Tibial artery (tissue), 4 donors: ENCODE data around the gene GRIFIN.

Experiments used
- DNase-seq, 2 donors: peaks; one replicate each; pipeline ENCODE4 v3.0.0-alpha.2; 2019
- H3K27ac ChIP-seq, 2 donors: fragments of 200-600 bp; sonication (generic) in 1 of 2; 1 replicate in 1 of 2; 2 replicates in 1 of 2; pipeline ENCODE4 v1.5.1; 2018 to 2019; ENCODE audit warnings: mild to moderate bottlenecking in 1 of 2
- H3K27me3 ChIP-seq, 2 donors: fragments of 200-600 bp; sonication (generic) in 1 of 2; one replicate each; pipeline versions ENCODE4 v1.5.1 to v1.6.0; 2016 to 2019
- H3K36me3 ChIP-seq, 3 donors: fragments of 200-600 bp; sonication (generic) in 2 of 3; one replicate each; pipeline ENCODE4 v1.5.1; 2016 to 2019; ENCODE audit warnings: mild to moderate bottlenecking in 2 of 3
- H3K4me1 ChIP-seq, 4 donors: fragments of 200-600 bp; sonication (generic) in 2 of 4; 1 replicate in 3 of 4; 2 replicates in 1 of 4; pipeline ENCODE4 v1.5.1; 2016 to 2019
- H3K4me3 ChIP-seq, 2 donors: fragments of 200-600 bp; sonication (generic) in 1 of 2; 1 replicate in 1 of 2; 2 replicates in 1 of 2; pipeline ENCODE4 v1.5.1; 2018 to 2019; ENCODE audit warnings: mild to moderate bottlenecking in 2 of 2
- H3K9me3 ChIP-seq, 3 donors: fragments of 200-600 bp; sonication (generic) in 1 of 3; one replicate each; pipeline ENCODE4 v1.5.1; 2016 to 2019
- intact Hi-C: fragments of 100-400 bp; cut with DNase I; formaldehyde crosslinking; loops from one replicate; pipeline ENCODE4 v1.15.0; 2023; ENCODE audit warnings: low total_unique reads
- TF ChIP-seq, protein P1 (sequence below), 2 experiments: fragments of 200-600 bp in 1 of 2; fragments of 450-650 bp in 1 of 2; IDR thresholded peaks; one replicate each; pipeline ENCODE4 v1.5.1; 2017 to 2019; ENCODE audit warnings: antibody characterized with exemption in 2 of 2, mild to moderate bottlenecking in 1 of 2, moderate library complexity in 1 of 2

Gene GRIFIN

DNA sequence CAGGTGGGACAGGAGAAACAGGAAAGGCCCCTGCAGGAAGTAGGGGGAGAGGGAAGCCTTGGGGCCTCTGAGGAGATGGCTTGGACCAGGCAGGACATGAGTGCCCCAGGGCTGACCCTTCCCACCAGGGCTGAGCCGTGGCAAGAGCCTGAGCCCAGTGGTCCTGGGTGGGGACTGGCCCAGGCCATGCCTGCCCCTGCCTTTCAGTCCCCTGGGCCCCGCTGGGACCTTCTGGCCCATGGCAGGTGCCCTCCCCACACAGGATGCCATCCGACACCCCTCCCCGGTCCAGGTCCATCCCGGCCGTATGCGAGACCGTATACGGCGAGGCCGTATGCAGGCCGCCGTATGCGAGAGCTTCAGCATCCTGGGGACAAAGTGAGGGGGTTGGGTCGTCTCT is 2.0 kb downstream of the GRIFIN start:
- Histone ChIP-seq H3K27me3 (peaks cover 0 to 63% of the 10 kb centered on the region in 2 donors), H3K4me1 (peaks cover 9 to 21% (median 19%) of the 10 kb centered on the region in 4 donors), H3K36me3 (no peaks in the 10 kb centered on the region), H3K9me3 (no peaks in the 10 kb centered on the region), H3K27ac (no peak overlapping the region), H3K4me3 (no peak overlapping the region)
- TF ChIP-seq, protein P1, sequence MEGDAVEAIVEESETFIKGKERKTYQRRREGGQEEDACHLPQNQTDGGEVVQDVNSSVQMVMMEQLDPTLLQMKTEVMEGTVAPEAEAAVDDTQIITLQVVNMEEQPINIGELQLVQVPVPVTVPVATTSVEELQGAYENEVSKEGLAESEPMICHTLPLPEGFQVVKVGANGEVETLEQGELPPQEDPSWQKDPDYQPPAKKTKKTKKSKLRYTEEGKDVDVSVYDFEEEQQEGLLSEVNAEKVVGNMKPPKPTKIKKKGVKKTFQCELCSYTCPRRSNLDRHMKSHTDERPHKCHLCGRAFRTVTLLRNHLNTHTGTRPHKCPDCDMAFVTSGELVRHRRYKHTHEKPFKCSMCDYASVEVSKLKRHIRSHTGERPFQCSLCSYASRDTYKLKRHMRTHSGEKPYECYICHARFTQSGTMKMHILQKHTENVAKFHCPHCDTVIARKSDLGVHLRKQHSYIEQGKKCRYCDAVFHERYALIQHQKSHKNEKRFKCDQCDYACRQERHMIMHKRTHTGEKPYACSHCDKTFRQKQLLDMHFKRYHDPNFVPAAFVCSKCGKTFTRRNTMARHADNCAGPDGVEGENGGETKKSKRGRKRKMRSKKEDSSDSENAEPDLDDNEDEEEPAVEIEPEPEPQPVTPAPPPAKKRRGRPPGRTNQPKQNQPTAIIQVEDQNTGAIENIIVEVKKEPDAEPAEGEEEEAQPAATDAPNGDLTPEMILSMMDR (IDR thresholded peaks at IDR 0.05): no peak
- DNase-seq: no peak
- intact Hi-C loops: no loop called here

DNA sequence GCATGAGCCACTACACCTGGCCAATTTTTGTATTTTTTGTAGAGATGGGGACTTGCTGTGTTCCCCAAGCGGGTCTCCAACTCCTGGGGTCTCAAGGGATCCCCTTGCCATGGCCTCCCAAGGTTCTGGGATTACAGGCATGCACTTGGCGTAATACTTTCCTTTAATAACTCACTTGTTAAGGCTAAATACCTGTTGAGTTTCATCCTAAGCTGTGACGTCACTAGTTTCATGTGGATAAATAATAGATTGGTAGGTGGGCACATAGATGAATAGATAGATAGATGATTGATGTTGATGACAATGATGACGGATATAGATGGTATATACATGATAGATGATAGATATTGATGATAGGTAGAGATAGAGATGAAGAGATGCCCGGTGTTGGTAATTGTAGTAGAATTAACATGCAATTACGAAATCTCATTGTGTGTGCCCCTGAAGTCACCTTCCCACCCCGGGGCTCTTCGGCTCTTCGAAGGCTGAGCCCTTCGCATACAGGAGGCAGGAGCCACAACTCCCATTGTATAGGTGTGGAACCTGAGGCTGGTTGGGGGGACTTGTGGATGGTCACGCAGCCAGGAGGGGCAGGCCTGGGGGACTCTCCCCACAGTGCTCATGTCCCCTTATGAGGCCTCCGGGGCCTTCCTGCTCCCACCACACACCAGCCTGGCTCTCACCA is 2.6 kb downstream of the GRIFIN start:
- Histone ChIP-seq H3K36me3 (no peaks in the 10 kb centered on the region), H3K27me3 (peaks cover 0 to 65% of the 10 kb centered on the region in 2 donors), H3K4me1 (peaks cover 8 to 18% (median 15%) of the 10 kb centered on the region in 4 donors), H3K9me3 (no peaks in the 10 kb centered on the region), H3K4me3 (no peak overlapping the region), H3K27ac (no peak overlapping the region)
- intact Hi-C loops: no loop called here
- no peak for DNase-seq
- TF ChIP-seq, protein P1 (IDR thresholded peaks at IDR 0.05): no peak

DNA sequence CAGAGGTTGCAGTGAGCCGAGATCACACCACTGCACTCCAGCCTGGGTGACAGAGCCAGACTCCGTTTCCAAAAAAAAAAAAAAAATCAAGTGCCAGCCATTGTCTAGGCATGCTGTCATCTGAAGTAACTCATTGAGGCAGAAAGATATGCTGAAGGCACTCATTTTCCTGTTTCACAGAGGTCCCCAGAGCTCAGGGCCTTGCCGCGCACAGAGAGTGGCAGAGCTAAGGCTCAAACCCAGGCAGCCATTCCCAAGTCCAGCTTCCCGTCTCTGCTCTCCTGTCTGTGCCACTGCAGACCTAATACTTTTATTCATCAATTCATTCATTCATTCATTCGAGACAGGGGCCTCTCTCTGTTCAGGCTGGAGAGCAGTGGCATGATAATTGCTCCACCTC is 3.5 kb downstream of the GRIFIN start:
- Histone ChIP-seq H3K36me3 (no peaks in the 10 kb centered on the region), H3K4me1 (peaks cover 0 to 12% (median 6%) of the 10 kb centered on the region in 4 donors), H3K27me3 (peaks cover 0 to 65% of the 10 kb centered on the region in 2 donors), H3K9me3 (no peaks in the 10 kb centered on the region), H3K27ac (no peak overlapping the region), H3K4me3 (no peak overlapping the region)
- TF ChIP-seq, protein P1 (IDR thresholded peaks at IDR 0.05): no peak
- intact Hi-C loops: no loop called here
- DNase-seq: no peak

DNA sequence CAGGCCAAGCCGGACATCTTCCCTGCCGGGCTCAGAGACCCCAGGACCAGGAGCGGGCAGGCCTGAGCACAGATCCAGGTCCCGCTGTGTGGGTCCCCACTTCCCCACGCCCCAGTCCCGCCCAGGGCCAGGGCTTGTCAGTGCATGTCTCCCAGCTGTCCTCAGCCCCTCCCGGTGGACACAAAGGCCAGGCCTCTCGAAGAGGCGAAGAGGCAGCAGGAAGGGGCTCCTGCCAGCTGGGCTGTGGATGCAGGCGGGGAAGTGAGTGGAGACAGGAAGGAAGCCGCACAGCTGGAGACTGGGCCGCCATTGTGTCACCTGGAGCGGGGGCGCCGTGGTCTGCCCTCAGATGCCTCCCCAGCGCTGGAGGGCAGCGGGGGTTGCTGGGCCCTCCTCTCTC is 4.8 kb downstream of the GRIFIN start:
- Histone ChIP-seq H3K36me3 (no peaks in the 10 kb centered on the region), H3K4me1 (peaks cover 0 to 8% (median 0%) of the 10 kb centered on the region in 4 donors), H3K9me3 (no peaks in the 10 kb centered on the region), H3K4me3 (no peak overlapping the region), H3K27ac (no peak overlapping the region), H3K27me3 (peaks cover 0 to 52% of the 10 kb centered on the region in 2 donors)
- DNase-seq: no peak
- TF ChIP-seq, protein P1 (IDR thresholded peaks at IDR 0.05): no peak
- intact Hi-C loops: no loop called here

DNA sequence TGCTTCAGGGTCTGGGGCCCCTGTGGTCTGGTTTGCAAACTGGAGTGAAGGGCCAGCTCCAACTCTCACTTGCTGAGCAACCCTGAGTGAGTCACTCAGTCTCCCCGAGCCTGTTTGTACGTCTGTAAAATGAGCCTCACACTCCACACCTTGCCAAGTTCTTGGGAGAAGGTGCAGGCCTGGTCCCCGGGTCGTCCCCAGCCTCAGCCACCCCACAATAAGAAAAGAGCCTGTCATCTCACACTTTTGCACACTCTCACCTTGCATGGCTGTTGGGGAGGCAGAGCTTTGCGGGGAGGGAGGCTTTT is 5.2 kb downstream of the GRIFIN start:
- Histone ChIP-seq H3K9me3 (no peaks in the 10 kb centered on the region), H3K4me1 (peaks cover 0 to 8% (median 0%) of the 10 kb centered on the region in 4 donors), H3K27me3 (peaks cover 0 to 50% of the 10 kb centered on the region in 2 donors), H3K36me3 (no peaks in the 10 kb centered on the region), H3K4me3 (no peak overlapping the region), H3K27ac (no peak overlapping the region)
- TF ChIP-seq, protein P1 (IDR thresholded peaks at IDR 0.05): no peak
- no peak for DNase-seq
- intact Hi-C loops: no loop called here
